ENCODE measurements around the gene USP32. TPM values are rescaled to one million over a fixed set of nuclear protein-coding genes. Genes with fewer than 3 reads are reported as not detected.
"Not testable (repeated sequence)": the region's sequence is repeated elsewhere in the genome, so short reads cannot be mapped to it uniquely, and the experiment has no call there.

Gene USP32, protein sequence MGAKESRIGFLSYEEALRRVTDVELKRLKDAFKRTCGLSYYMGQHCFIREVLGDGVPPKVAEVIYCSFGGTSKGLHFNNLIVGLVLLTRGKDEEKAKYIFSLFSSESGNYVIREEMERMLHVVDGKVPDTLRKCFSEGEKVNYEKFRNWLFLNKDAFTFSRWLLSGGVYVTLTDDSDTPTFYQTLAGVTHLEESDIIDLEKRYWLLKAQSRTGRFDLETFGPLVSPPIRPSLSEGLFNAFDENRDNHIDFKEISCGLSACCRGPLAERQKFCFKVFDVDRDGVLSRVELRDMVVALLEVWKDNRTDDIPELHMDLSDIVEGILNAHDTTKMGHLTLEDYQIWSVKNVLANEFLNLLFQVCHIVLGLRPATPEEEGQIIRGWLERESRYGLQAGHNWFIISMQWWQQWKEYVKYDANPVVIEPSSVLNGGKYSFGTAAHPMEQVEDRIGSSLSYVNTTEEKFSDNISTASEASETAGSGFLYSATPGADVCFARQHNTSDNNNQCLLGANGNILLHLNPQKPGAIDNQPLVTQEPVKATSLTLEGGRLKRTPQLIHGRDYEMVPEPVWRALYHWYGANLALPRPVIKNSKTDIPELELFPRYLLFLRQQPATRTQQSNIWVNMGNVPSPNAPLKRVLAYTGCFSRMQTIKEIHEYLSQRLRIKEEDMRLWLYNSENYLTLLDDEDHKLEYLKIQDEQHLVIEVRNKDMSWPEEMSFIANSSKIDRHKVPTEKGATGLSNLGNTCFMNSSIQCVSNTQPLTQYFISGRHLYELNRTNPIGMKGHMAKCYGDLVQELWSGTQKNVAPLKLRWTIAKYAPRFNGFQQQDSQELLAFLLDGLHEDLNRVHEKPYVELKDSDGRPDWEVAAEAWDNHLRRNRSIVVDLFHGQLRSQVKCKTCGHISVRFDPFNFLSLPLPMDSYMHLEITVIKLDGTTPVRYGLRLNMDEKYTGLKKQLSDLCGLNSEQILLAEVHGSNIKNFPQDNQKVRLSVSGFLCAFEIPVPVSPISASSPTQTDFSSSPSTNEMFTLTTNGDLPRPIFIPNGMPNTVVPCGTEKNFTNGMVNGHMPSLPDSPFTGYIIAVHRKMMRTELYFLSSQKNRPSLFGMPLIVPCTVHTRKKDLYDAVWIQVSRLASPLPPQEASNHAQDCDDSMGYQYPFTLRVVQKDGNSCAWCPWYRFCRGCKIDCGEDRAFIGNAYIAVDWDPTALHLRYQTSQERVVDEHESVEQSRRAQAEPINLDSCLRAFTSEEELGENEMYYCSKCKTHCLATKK (N-terminal part only)
- total RNA-seq, result 22.8 TPM
- long read RNA-seq, full-length matches to known transcripts, result 4 of 13 reads
- long read RNA-seq, partial matches to known transcripts, result 5 of 13 reads
- long read RNA-seq, other reads (novel, unspliced or antisense), result 4 of 13 reads

DNA sequence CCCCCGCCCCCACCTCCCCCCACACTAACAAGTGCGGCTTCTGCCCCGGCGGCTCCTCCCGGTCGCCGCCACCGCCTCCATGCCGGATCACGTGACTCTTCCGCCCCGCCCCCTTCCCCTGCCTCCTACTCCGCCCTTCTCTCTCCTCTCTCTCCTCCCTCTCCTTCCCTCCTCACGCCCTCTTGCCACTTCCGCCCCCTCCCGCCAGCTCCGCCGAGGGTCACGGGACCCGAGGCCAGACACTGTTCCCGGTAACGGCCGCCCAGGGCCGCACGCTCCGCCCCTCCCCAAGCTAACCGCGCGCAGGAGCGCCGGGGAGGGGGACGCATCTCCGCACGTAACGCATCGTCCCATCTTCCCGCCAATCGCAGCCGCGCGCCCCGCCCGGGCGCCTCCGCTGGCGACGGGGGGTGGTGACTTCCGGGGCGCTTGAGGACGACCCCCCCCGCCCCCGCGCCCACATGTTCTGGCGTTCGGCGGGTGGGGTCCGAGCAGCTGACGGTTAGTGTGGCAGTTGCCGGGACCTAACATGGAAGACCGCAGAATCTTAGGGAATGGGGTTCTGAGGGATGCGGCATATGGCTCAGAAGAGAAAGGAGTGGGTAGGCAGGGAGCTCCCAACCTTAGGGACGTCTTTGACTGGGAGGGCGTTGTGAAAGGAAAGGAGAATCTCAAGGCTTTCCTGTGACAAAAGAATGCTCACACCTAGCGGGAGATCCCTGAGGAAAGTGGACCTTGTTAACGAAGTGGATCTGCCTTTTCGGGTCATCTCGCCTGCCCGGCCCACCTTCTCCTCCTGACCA is at the start of gene USP32:
Gene USP32, minus strand, starts transcription at position 92 of the 803 bp plus-strand sequence. CDS start 194 bp downstream, outside the sequence.
- TF ChIP-seq, protein P1, sequence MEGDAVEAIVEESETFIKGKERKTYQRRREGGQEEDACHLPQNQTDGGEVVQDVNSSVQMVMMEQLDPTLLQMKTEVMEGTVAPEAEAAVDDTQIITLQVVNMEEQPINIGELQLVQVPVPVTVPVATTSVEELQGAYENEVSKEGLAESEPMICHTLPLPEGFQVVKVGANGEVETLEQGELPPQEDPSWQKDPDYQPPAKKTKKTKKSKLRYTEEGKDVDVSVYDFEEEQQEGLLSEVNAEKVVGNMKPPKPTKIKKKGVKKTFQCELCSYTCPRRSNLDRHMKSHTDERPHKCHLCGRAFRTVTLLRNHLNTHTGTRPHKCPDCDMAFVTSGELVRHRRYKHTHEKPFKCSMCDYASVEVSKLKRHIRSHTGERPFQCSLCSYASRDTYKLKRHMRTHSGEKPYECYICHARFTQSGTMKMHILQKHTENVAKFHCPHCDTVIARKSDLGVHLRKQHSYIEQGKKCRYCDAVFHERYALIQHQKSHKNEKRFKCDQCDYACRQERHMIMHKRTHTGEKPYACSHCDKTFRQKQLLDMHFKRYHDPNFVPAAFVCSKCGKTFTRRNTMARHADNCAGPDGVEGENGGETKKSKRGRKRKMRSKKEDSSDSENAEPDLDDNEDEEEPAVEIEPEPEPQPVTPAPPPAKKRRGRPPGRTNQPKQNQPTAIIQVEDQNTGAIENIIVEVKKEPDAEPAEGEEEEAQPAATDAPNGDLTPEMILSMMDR (IDR thresholded peaks at IDR 0.05; ENCODE audit: borderline replicate concordance), result peak; percentile 50
- H3K9me3 ChIP-seq (replicated peaks), result no peaks in the 10 kb centered on the region
- H3K27ac ChIP-seq (replicated peaks), result peak within 1 kb of the TSS; percentile 97
- DNase-seq, result peak; percentile 98
- H3K36me3 ChIP-seq, result no peaks in the 10 kb centered on the region
- H3K4me1 ChIP-seq, result peaks cover 55% of the 10 kb centered on the region
- H3K4me3 ChIP-seq, result peak within 1 kb of the TSS; percentile 98
- H3K27me3 ChIP-seq (ENCODE audit: low read depth), result no peaks in the 10 kb centered on the region
- intact Hi-C loops (cut with micrococcal nuclease), result no loop called here

DNA sequence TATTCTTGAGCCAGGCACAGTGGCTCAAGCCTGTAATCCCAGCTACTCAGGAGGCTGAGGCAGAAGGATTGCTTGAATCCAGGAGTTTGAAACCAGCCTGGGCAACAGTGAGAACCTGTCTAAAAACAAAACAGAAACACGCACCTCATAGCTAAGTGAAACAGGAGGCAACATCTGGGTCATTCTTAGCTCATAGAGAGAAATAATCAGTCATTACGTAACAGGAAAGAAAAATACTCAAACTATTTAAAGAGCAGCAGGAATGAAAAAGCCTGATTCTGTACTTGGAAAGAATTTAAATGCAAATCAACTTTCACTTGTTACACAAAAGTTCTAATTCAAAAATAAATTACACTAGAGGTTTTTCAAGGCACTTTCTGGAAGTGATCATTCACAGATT is 47.6 kb upstream of the USP32 start:
- intact Hi-C loops (cut with micrococcal nuclease), result loop anchor here (10.0 kb wide), 2 partner anchors 305 to 405 kb away; no protein-coding TSS in a partner anchor
- H3K27ac ChIP-seq (replicated peaks), result no peak overlapping the region

DNA sequence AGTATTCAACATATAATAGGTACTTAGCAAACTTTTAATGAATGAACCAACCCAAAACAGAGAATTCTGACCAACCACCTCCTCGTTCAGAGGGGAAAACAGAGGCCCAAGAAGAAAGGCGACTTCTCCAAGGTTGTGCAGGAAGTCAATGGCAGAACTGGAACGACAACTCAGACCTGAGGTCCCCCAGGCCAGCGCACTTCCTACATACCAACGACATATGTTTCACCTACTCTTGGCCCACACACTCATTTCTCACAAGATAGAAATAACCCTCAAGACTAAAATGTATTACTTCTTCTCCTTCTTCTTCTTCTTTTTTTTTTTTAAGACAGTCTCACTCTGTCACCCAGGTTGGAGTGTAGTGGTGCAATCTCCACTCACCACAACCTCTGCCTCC is 44.7 kb upstream of the USP32 start:
- TF ChIP-seq, protein P1 (IDR thresholded peaks at IDR 0.05; ENCODE audit: borderline replicate concordance), result no peak
- Histone ChIP-seq H3K27me3 (ENCODE audit: low read depth) (peaks cover 15% of the 10 kb centered on the region), H3K4me3 (no peak overlapping the region), H3K9me3 (replicated peaks) (no peaks in the 10 kb centered on the region), H3K4me1 (peaks cover 5% of the 10 kb centered on the region), H3K27ac (replicated peaks) (no peak overlapping the region), H3K36me3 (no peaks in the 10 kb centered on the region)
- no peak for DNase-seq
- intact Hi-C loops (cut with micrococcal nuclease), result loop anchor here (10.0 kb wide), 2 partner anchors 302 to 402 kb away; no protein-coding TSS in a partner anchor

More for the DNA sequence above, 47.6 kb upstream of the USP32 start:
- TF ChIP-seq, protein P1 (IDR thresholded peaks at IDR 0.05; ENCODE audit: borderline replicate concordance), result no peak
- Histone ChIP-seq H3K4me3 (no peak overlapping the region), H3K27me3 (ENCODE audit: low read depth) (peaks cover 15% of the 10 kb centered on the region), H3K36me3 (no peaks in the 10 kb centered on the region), H3K9me3 (replicated peaks) (no peaks in the 10 kb centered on the region), H3K4me1 (peaks cover 22% of the 10 kb centered on the region)
- no peak for DNase-seq

DNA sequence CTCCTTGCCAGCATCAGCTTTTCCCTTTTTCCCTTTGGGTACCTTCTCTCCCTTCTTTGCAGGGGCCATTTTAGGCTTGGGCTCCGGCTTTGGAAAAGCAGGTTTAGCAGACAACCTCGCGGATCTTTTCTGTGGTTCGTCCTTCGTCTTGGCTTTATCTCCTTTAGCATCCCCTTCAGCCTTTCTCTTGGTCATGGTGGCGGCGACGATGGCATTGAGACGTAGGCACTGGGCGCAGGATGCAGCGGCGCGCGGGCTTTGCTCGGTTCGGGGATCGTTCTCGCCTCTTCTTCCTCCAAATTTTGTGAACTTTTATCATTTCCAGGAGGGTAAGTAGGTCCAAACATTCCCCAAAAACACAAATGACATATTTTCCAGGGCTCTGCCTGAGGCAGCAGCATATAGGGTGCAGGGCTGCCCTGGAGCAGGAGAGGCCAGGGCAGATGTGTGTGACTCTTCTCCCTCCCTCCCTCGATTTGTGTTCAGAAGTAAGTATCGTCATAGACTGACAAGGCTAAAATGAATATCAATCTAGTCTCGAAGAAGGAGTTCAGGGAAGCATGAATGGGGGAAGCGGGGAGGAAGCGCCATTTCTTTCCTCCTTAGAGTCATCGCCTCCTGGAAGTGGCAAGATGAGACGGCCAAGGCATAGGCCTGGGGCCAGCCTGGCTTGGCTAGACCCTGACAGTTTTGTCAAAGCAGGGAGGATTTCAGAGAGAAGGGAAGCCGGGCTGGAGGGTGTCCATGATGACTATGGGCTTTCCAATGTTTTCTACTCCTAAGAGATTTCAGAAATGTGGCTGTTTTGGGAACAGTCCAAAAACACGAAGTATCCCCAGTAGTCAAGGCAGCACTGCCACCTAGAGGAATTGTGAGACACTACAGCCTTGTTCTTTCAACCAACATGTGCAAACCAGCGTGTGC is 43.6 kb upstream of the USP32 start:
- Histone ChIP-seq H3K36me3 (no peaks in the 10 kb centered on the region), H3K27me3 (ENCODE audit: low read depth) (peaks cover 15% of the 10 kb centered on the region), H3K4me3 (peak overlapping the region; percentile 31), H3K27ac (replicated peaks) (peak overlapping the region; percentile 45), H3K4me1 (peaks cover 5% of the 10 kb centered on the region), H3K9me3 (replicated peaks) (no peaks in the 10 kb centered on the region)
- peak; percentile 56 for DNase-seq
- TF ChIP-seq, protein P1 (IDR thresholded peaks at IDR 0.05; ENCODE audit: borderline replicate concordance), result peak; percentile 96
- intact Hi-C loops (cut with micrococcal nuclease), result loop anchor here (10.0 kb wide), 2 partner anchors 301 to 401 kb away; no protein-coding TSS in a partner anchor

DNA sequence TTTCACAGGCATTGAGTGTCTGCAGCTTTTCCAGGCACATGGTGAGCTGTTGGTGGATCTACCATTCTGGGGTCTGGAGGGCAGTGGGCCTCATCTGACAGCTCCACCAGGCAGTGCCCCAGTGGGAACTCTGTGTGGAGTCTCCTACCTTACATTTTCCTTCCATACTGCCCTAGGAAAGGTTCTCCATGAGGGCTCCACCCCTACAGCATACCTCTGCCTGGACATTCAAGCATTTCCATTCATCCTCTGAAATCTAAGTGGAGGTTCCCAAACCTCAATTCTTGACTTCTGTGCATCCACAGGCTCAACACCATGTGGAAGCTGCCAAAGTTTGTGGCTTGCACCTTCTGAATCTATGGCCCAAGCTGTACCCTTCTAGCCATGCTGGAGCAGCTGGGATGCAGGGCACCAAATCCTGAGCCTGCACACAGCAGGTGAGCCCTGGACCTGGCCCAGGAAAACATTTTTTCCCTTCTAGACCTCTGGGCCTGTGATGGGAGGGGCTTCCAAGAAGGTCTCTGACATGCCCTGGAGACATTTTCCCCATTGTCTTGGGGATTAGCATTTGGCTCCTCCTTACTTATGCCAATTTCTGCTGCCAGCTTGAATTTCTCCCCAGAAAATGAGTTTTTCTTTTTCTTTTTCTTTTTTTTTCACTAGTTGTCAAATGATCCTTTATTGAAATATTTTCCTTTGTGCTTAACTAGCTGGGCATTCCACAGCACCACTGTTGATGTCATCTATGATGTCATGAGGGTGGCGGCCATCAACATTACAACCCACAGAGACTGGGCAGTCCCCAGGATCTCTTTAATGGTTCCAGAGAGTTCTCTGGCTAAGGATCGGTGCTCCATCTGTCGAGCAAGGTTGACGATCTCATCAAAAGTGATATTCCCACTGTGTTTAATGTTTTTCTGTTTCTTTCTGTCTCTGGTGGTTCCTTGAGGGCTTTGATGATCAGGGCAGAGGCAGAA is 41.4 kb upstream of the USP32 start:
- not testable (repeated sequence) for H3K36me3 ChIP-seq; H3K4me1 ChIP-seq; H3K27ac ChIP-seq (replicated peaks); H3K9me3 ChIP-seq (replicated peaks); H3K4me3 ChIP-seq; DNase-seq
- peaks cover 15% of the 10 kb centered on the region for H3K27me3 ChIP-seq (ENCODE audit: low read depth)
- intact Hi-C loops (cut with micrococcal nuclease), result loop anchor here (10.0 kb wide), 2 partner anchors 299 to 399 kb away; no protein-coding TSS in a partner anchor

DNA sequence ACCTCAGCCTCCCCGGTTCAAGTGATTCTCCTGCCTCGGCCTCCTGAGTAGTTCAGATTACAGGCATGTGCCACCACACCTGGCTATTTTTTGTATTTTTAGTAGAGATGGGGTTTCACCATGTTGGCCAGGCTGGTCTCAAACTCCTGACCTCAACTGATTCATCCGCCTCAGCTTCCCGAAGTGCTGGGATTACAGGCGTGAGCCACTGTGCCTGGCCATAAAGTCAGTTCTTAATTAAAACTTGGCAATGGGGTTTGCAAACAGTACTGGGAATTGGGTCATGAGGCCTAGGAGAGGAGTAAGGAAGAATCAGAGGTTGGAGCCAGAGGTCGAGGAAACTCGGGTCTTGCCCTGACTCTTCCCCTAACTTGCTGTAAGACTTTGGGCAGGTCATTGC is 38.6 kb upstream of the USP32 start:
- H3K4me3 ChIP-seq; H3K36me3 ChIP-seq; H3K27ac ChIP-seq (replicated peaks); H3K9me3 ChIP-seq (replicated peaks); H3K4me1 ChIP-seq; DNase-seq; H3K27me3 ChIP-seq (ENCODE audit: low read depth): not testable (repeated sequence)
- intact Hi-C loops (cut with micrococcal nuclease), result loop anchor here (10.0 kb wide), 2 partner anchors 296 to 396 kb away; no protein-coding TSS in a partner anchor

All from left ventricle myocardium inferior (tissue), 1 donor.